Astrocyte (in vitro differentiated cells and primary cell): ENCODE measurements around the gene GIPR. TPM values are rescaled to one million over a fixed set of nuclear protein-coding genes. Genes with fewer than 3 reads are reported as not detected.

Experiments
- DNase-seq: peaks from one replicate; pipeline ENCODE4 v3.0.0-alpha.2; 2010; ENCODE audit warnings: low read depth
- FAIRE-seq: peaks from 2 replicates; lab custom pipeline; 2011; peaks lifted over from hg19 to GRCh38; lab: Jason Lieb, UNC
- H2AFZ ChIP-seq: 2 replicates; pipeline ENCODE4 v1.6.0; 2012; ENCODE audit warnings: low read depth, low read length, inconsistent platforms
- H3K27ac ChIP-seq: 2 replicates; pipeline ENCODE4 v1.5.1; 2011; ENCODE audit warnings: low read depth, low read length, inconsistent platforms
- H3K27me3 ChIP-seq: 2 replicates; pipeline ENCODE4 v1.6.0; 2011; ENCODE audit warnings: low read length, inconsistent platforms; ENCODE audit not compliant: insufficient read depth
- H3K36me3 ChIP-seq: 2 replicates; pipeline ENCODE4 v1.5.1; 2011; ENCODE audit warnings: low read length, inconsistent platforms; ENCODE audit not compliant: insufficient read depth
- H3K4me1 ChIP-seq: 2 replicates; pipeline ENCODE4 v1.5.1; 2011; ENCODE audit warnings: low read length, inconsistent platforms; ENCODE audit not compliant: insufficient read depth
- H3K4me2 ChIP-seq: 2 replicates; pipeline ENCODE4 v1.6.0; 2012; ENCODE audit warnings: low read length, inconsistent platforms
- H3K4me3 ChIP-seq: 2 replicates; pipeline ENCODE4 v1.5.1; 2011; ENCODE audit warnings: low read depth, mild to moderate bottlenecking, low read length, inconsistent platforms; ENCODE audit not compliant: insufficient read depth
- H3K79me2 ChIP-seq: 2 replicates; pipeline ENCODE4 v1.6.0; 2012; ENCODE audit warnings: mild to moderate bottlenecking, low read length, inconsistent platforms; ENCODE audit not compliant: insufficient read depth
- H3K9ac ChIP-seq: 2 replicates; pipeline ENCODE4 v1.6.0; 2012; ENCODE audit warnings: mild to moderate bottlenecking, low read length, inconsistent platforms
- H3K9me3 ChIP-seq: 2 replicates; pipeline ENCODE4 v1.5.1; 2012; ENCODE audit warnings: low read depth, mild to moderate bottlenecking, low read length, inconsistent platforms; ENCODE audit not compliant: insufficient read depth
- H4K20me1 ChIP-seq: 2 replicates; pipeline ENCODE4 v1.6.0; 2012; ENCODE audit warnings: low read length, inconsistent platforms; ENCODE audit not compliant: insufficient read depth
- H3K27ac Mint-ChIP-seq: one replicate; pipeline ENCODE4 v1.8.0; 2021; ENCODE audit warnings: mild to moderate bottlenecking, mixed read lengths; ENCODE audit not compliant: unreplicated experiment
- H3K27me3 Mint-ChIP-seq: one replicate; pipeline ENCODE4 v1.8.0; 2021; ENCODE audit warnings: low read depth, mixed read lengths; ENCODE audit not compliant: unreplicated experiment
- H3K36me3 Mint-ChIP-seq: one replicate; pipeline ENCODE4 v1.8.0; 2021; ENCODE audit warnings: low read depth, mixed read lengths; ENCODE audit not compliant: unreplicated experiment
- H3K4me1 Mint-ChIP-seq: one replicate; pipeline ENCODE4 v1.8.0; 2021; ENCODE audit warnings: low read depth, mixed read lengths; ENCODE audit not compliant: unreplicated experiment
- H3K4me3 Mint-ChIP-seq: one replicate; pipeline ENCODE4 v1.8.0; 2021; ENCODE audit warnings: mild to moderate bottlenecking, moderate library complexity, mixed read lengths; ENCODE audit not compliant: unreplicated experiment
- H3K9me3 Mint-ChIP-seq: one replicate; pipeline ENCODE4 v1.8.0; 2021; ENCODE audit warnings: mild to moderate bottlenecking, mixed read lengths; ENCODE audit not compliant: unreplicated experiment
- CTCF ChIP-seq: IDR thresholded peaks from 2 replicates; pipeline ENCODE4 v1.5.1; 2011; ENCODE audit warnings: low read depth, mild to moderate bottlenecking, inconsistent platforms, low read length, moderate library complexity; ENCODE audit not compliant: insufficient read depth
- EZH2 ChIP-seq: IDR thresholded peaks from 2 replicates; pipeline ENCODE4 v1.6.1; 2012; ENCODE audit warnings: mild to moderate bottlenecking, low read length, inconsistent platforms; ENCODE audit not compliant: insufficient read depth
- total RNA-seq: library from RNA; stranded (reverse); gene quantifications from 2 replicates; pipeline ENCODE4 v1.2.1, GENCODE V29; 2021

GIPR gene
- total RNA-seq, 1 donor from 2014 or later, result 4.4 TPM

- Mint-ChIP-seq H3K27ac (peak overlapping the region; percentile 15), H3K9me3 (no peaks in the 10 kb centered on the region), H3K4me1 (no peaks in the 10 kb centered on the region), H3K36me3 (no peaks in the 10 kb centered on the region), H3K4me3 (no peak overlapping the region), H3K27me3 (peaks cover 27% of the 10 kb centered on the region)
- no peaks in the 10 kb centered on the region for H3K4me1 ChIP-seq
- FAIRE-seq (no peak), DNase-seq (no peak)
- H2AFZ ChIP-seq, result no peak overlapping the region
- H3K9me3 ChIP-seq, result no peaks in the 10 kb centered on the region
- peaks cover 9% of the 10 kb centered on the region for H3K27me3 ChIP-seq
- no peak for TF ChIP-seq EZH2
- TF ChIP-seq CTCF, result no peak
- H3K36me3 ChIP-seq, result no peaks in the 10 kb centered on the region
- H3K4me3 ChIP-seq, result no peak overlapping the region
- no peak overlapping the region for H3K9ac ChIP-seq
- no peaks in the 10 kb centered on the region for H3K79me2 ChIP-seq
- H3K4me2 ChIP-seq, result no peak overlapping the region
- H3K27ac ChIP-seq, result no peak overlapping the region
- H4K20me1 ChIP-seq, result no peaks in the 10 kb centered on the region
Observed at GRCh38 chr19:45659096-45659729, 8.8 kb upstream of the GIPR start.

GRCh38 chr19:45660636-45661035 is 7.4 kb upstream of the GIPR start:
- H3K4me3 Mint-ChIP-seq, result no peak overlapping the region
- H3K27me3 Mint-ChIP-seq, result peaks cover 27% of the 10 kb centered on the region
- no peaks in the 10 kb centered on the region for H3K9me3 Mint-ChIP-seq
- Histone ChIP-seq H4K20me1 (no peaks in the 10 kb centered on the region), H3K9ac (no peak overlapping the region), H3K9me3 (no peaks in the 10 kb centered on the region), H2AFZ (no peak overlapping the region), H3K4me1 (no peaks in the 10 kb centered on the region), H3K27me3 (peaks cover 9% of the 10 kb centered on the region), H3K27ac (no peak overlapping the region), H3K4me3 (no peak overlapping the region), H3K4me2 (no peak overlapping the region), H3K36me3 (no peaks in the 10 kb centered on the region), H3K79me2 (no peaks in the 10 kb centered on the region)
- H3K36me3 Mint-ChIP-seq, result no peaks in the 10 kb centered on the region
- TF ChIP-seq CTCF, result no peak
- TF ChIP-seq EZH2, result no peak
- no peaks in the 10 kb centered on the region for H3K4me1 Mint-ChIP-seq
- no peak for DNase-seq
- H3K27ac Mint-ChIP-seq, result no peak overlapping the region
- FAIRE-seq, result no peak

GRCh38 chr19:45663800-45664199 is 4.2 kb upstream of the GIPR start:
- Mint-ChIP-seq H3K4me3 (no peak overlapping the region), H3K36me3 (no peaks in the 10 kb centered on the region), H3K9me3 (no peaks in the 10 kb centered on the region), H3K4me1 (peaks cover 6% of the 10 kb centered on the region), H3K27me3 (peaks cover 21% of the 10 kb centered on the region), H3K27ac (no peak overlapping the region)
- no peaks in the 10 kb centered on the region for H4K20me1 ChIP-seq
- no peak for DNase-seq
- H3K9me3 ChIP-seq, result no peaks in the 10 kb centered on the region
- H3K27ac ChIP-seq, result no peak overlapping the region
- TF ChIP-seq EZH2 (no peak), CTCF (no peak)
- H3K9ac ChIP-seq, result no peak overlapping the region
- H2AFZ ChIP-seq, result no peak overlapping the region
- H3K4me3 ChIP-seq, result no peak overlapping the region
- H3K4me1 ChIP-seq, result peaks cover 7% of the 10 kb centered on the region
- no peaks in the 10 kb centered on the region for H3K36me3 ChIP-seq
- no peak overlapping the region for H3K4me2 ChIP-seq
- no peak for FAIRE-seq
- no peaks in the 10 kb centered on the region for H3K79me2 ChIP-seq
- peaks cover 14% of the 10 kb centered on the region for H3K27me3 ChIP-seq
